Measurements from ENCODE around the gene RELN. TPM values are rescaled to one million over a fixed set of nuclear protein-coding genes. Genes with fewer than 3 reads are reported as not detected.

The RELN gene
- total RNA-seq, 1 experiment from 2014 or later, result 0.48 TPM

DNA sequence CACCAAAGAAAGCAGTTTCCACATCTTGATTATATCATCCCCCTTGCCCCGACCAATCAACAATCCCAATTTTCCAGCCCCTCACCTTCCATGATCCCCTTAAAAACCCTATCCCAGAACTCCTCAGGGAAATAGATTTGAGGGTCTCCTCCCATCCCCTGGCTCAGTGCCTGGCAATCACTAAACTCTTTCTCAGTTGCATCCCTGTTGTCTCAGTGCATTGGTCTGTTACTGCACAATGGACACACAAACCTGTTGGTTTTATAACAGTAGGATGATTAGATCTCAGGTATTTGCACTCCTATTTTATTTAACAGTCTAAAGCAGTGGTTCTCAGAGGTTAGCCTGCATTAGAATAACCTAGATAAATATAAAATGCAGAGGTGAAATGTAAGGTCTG is 45.2 kb upstream of the RELN start:
- no peaks in the 10 kb centered on the region for H3K36me3 ChIP-seq (ENCODE audit: low read depth)
- intact Hi-C loops (cut with micrococcal nuclease; ENCODE audit: unreplicated experiment), result no loop called here
- no peaks in the 10 kb centered on the region for H3K9me3 ChIP-seq (ENCODE audit: insufficient read depth, low read depth)
- H3K9me2 ChIP-seq (ENCODE audit: insufficient read depth), result no peaks in the 10 kb centered on the region
- H3K4me1 ChIP-seq (replicated peaks; ENCODE audit: insufficient read depth), result no peaks in the 10 kb centered on the region
- H3K4me2 ChIP-seq, result no peak overlapping the region
- H3F3A ChIP-seq (ENCODE audit: insufficient read depth, low read depth), result no peaks in the 10 kb centered on the region
- no peak overlapping the region for H2AFZ ChIP-seq
- no TSS peak for BruUV-seq (replicated peaks)
- TF ChIP-seq EZH2 (IDR thresholded peaks at IDR 0.05; ENCODE audit: low read depth), result no peak
- TF ChIP-seq, protein P1, sequence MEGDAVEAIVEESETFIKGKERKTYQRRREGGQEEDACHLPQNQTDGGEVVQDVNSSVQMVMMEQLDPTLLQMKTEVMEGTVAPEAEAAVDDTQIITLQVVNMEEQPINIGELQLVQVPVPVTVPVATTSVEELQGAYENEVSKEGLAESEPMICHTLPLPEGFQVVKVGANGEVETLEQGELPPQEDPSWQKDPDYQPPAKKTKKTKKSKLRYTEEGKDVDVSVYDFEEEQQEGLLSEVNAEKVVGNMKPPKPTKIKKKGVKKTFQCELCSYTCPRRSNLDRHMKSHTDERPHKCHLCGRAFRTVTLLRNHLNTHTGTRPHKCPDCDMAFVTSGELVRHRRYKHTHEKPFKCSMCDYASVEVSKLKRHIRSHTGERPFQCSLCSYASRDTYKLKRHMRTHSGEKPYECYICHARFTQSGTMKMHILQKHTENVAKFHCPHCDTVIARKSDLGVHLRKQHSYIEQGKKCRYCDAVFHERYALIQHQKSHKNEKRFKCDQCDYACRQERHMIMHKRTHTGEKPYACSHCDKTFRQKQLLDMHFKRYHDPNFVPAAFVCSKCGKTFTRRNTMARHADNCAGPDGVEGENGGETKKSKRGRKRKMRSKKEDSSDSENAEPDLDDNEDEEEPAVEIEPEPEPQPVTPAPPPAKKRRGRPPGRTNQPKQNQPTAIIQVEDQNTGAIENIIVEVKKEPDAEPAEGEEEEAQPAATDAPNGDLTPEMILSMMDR (conservative IDR thresholded peaks at IDR 0.05), result no peak
- no peak overlapping the region for H3K27ac ChIP-seq
- no peaks in the 10 kb centered on the region for H3K79me2 ChIP-seq (ENCODE audit: low read depth)
- no peaks in the 10 kb centered on the region for H4K20me1 ChIP-seq (ENCODE audit: insufficient read depth)
- POLR2A ChIA-PET (ENCODE audit: unreplicated experiment), result no interaction called here
- no peak overlapping the region for H3K4me3 ChIP-seq
- CTCF ChIA-PET, result no interaction called here
- no peak for DNase-seq
- H3K27me3 ChIP-seq (ENCODE audit: insufficient read depth, low read depth), result 0 out of 2 replicates have a peak, but pooled peaks cover 6% of the 10 kb centered on the region

DNA sequence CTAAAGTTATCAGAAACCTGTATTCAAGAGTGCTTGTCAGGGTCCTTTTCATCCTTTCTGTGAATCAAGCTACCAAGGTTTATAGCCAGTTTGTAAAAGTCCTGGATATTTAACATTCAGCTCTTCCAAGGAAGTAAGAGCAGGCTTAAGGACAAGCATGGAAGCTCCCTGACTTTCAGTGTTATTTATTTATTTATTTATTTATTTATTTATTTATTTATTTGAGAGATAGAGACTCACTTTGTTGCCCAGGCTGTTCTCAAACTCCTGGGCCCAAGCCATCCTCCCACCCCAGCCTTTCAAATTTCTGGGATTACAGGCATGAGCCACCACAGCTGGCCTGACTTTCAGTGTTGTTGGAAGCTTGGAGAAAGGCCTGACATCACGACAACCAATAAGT is 44.4 kb upstream of the RELN start:
- Histone ChIP-seq H3K79me2 (ENCODE audit: low read depth) (no peaks in the 10 kb centered on the region), H3K27me3 (ENCODE audit: insufficient read depth, low read depth) (0 out of 2 replicates have a peak, but pooled peaks cover 5% of the 10 kb centered on the region), H3K4me3 (no peak overlapping the region), H3F3A (ENCODE audit: insufficient read depth, low read depth) (no peaks in the 10 kb centered on the region), H2AFZ (no peak overlapping the region), H3K27ac (no peak overlapping the region), H3K36me3 (ENCODE audit: low read depth) (no peaks in the 10 kb centered on the region), H4K20me1 (ENCODE audit: insufficient read depth) (no peaks in the 10 kb centered on the region), H3K9me2 (ENCODE audit: insufficient read depth) (no peaks in the 10 kb centered on the region), H3K4me1 (replicated peaks; ENCODE audit: insufficient read depth) (no peaks in the 10 kb centered on the region), H3K9me3 (ENCODE audit: insufficient read depth, low read depth) (no peaks in the 10 kb centered on the region), H3K4me2 (no peak overlapping the region)
- POLR2A ChIA-PET (ENCODE audit: unreplicated experiment), result no interaction called here
- CTCF ChIA-PET, result no interaction called here
- DNase-seq, result no peak
- intact Hi-C loops (cut with micrococcal nuclease; ENCODE audit: unreplicated experiment), result no loop called here
- TF ChIP-seq, protein P1 (conservative IDR thresholded peaks at IDR 0.05), result no peak
- no peak for TF ChIP-seq EZH2 (IDR thresholded peaks at IDR 0.05; ENCODE audit: low read depth)
- no TSS peak for BruUV-seq (replicated peaks)

DNA sequence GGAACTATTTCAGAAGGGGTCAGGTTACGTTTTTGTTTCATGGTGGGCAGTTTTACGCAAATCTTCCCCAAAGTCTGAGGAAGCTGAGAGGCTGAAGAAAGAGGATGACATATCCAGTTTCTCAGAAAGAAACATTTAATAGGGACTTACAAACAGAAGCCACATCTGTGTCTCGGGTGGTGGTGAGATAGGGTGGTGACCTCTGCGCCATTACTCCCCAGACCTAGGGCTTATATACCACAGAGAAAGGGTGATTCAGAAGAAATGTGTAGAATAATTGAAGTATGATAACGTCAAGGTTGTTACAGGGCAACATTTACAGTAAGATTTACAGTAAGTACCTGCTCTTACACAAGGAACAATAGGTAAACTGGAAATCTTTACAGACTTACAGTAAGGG is 43.0 kb upstream of the RELN start:
- no TSS peak for BruUV-seq (replicated peaks)
- no peaks in the 10 kb centered on the region for H3K4me1 ChIP-seq (replicated peaks; ENCODE audit: insufficient read depth)
- no peaks in the 10 kb centered on the region for H4K20me1 ChIP-seq (ENCODE audit: insufficient read depth)
- no peaks in the 10 kb centered on the region for H3K79me2 ChIP-seq (ENCODE audit: low read depth)
- TF ChIP-seq, protein P1 (conservative IDR thresholded peaks at IDR 0.05), result no peak
- no peak for TF ChIP-seq EZH2 (IDR thresholded peaks at IDR 0.05; ENCODE audit: low read depth)
- H3K9me2 ChIP-seq (ENCODE audit: insufficient read depth), result no peaks in the 10 kb centered on the region
- ChIA-PET CTCF (no interaction called here), POLR2A (ENCODE audit: unreplicated experiment) (no interaction called here)
- no peak for DNase-seq
- H2AFZ ChIP-seq, result no peak overlapping the region
- no peaks in the 10 kb centered on the region for H3F3A ChIP-seq (ENCODE audit: insufficient read depth, low read depth)
- no peak overlapping the region for H3K4me3 ChIP-seq
- no peak overlapping the region for H3K4me2 ChIP-seq
- no peaks in the 10 kb centered on the region for H3K36me3 ChIP-seq (ENCODE audit: low read depth)
- intact Hi-C loops (cut with micrococcal nuclease; ENCODE audit: unreplicated experiment), result no loop called here
- H3K9me3 ChIP-seq (ENCODE audit: insufficient read depth, low read depth), result no peaks in the 10 kb centered on the region
- no peak overlapping the region for H3K27ac ChIP-seq
- 0 out of 2 replicates have a peak, but pooled peaks cover 5% of the 10 kb centered on the region for H3K27me3 ChIP-seq (ENCODE audit: insufficient read depth, low read depth)
